ENCODE results near the gene ZPR1.

GRCh38 chr11:116821050-116821918 lies 33.5 kb upstream of the ZPR1 start:
- TF ChIP-seq CTCF (IDR thresholded peaks at IDR 0.05) (no peak), POLR2AphosphoS5 (IDR thresholded peaks at IDR 0.05; ENCODE audit: low read depth, low read length) (no peak), REST (IDR thresholded peaks at IDR 0.05; ENCODE audit: insufficient read depth in 1 of 2, low read depth in 2 of 2, low read length in 1 of 2) (no peak), SIN3A (IDR thresholded peaks at IDR 0.05; ENCODE audit: borderline replicate concordance, insufficient read depth, low read depth, low read length) (no peak)

All from Panc1 (cell line).